Esophagus squamous epithelium (tissue), 4 donors: ENCODE measurements around the gene CLEC2A.

ENCODE experiments used
- POLR2A ChIP-seq, 4 donors: fragments of 450-650 bp; IDR thresholded peaks; one replicate each; pipeline ENCODE4 v1.6.1; 2017; ENCODE audit warnings: antibody characterized with exemption in 4 of 4, mild to moderate bottlenecking in 4 of 4, moderate library complexity in 3 of 4
- TF ChIP-seq, protein P1 (sequence below), 6 experiments: fragments of 450-650 bp in 4 of 6; fragments of 200-600 bp in 2 of 6; sonication (generic) in 2 of 6; IDR thresholded peaks; one replicate each; pipeline ENCODE4 v1.5.1; 2016 to 2019; ENCODE audit warnings: antibody characterized with exemption in 6 of 6, mild to moderate bottlenecking in 4 of 6, moderate library complexity in 4 of 6

DNA sequence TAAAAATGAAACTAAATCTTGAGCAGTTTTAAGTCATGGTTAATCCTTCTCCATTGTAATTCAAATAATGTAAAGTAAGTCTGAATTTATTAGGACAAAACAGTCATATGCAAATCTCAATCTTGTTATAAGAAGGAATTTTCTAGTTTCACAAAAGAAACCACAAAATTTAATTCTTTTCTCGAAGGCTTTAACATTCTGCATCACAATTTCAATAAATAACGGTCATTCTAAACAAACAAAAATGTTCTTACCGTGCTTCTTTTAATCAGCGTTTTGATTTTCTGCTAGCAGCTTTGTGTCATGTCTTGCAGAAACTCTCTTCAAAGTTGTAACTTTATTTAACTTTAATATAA, 63.2 kb downstream of the CLEC2A start:
- TF ChIP-seq, protein P1, sequence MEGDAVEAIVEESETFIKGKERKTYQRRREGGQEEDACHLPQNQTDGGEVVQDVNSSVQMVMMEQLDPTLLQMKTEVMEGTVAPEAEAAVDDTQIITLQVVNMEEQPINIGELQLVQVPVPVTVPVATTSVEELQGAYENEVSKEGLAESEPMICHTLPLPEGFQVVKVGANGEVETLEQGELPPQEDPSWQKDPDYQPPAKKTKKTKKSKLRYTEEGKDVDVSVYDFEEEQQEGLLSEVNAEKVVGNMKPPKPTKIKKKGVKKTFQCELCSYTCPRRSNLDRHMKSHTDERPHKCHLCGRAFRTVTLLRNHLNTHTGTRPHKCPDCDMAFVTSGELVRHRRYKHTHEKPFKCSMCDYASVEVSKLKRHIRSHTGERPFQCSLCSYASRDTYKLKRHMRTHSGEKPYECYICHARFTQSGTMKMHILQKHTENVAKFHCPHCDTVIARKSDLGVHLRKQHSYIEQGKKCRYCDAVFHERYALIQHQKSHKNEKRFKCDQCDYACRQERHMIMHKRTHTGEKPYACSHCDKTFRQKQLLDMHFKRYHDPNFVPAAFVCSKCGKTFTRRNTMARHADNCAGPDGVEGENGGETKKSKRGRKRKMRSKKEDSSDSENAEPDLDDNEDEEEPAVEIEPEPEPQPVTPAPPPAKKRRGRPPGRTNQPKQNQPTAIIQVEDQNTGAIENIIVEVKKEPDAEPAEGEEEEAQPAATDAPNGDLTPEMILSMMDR (IDR thresholded peaks at IDR 0.05) = no peak
- TF ChIP-seq POLR2A (IDR thresholded peaks at IDR 0.05) = no peak
